NCI-H226 (cell line): ENCODE measurements around the gene TSTD1.
A peak's percentile ranks its signal among the peaks of the same experiment; 100 is the strongest.

Source experiments
- DNase-seq: peaks from one replicate; pipeline ENCODE4 v3.0.0-alpha.2; 2015

TSTD1 gene, protein sequence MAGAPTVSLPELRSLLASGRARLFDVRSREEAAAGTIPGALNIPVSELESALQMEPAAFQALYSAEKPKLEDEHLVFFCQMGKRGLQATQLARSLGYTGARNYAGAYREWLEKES

DNA sequence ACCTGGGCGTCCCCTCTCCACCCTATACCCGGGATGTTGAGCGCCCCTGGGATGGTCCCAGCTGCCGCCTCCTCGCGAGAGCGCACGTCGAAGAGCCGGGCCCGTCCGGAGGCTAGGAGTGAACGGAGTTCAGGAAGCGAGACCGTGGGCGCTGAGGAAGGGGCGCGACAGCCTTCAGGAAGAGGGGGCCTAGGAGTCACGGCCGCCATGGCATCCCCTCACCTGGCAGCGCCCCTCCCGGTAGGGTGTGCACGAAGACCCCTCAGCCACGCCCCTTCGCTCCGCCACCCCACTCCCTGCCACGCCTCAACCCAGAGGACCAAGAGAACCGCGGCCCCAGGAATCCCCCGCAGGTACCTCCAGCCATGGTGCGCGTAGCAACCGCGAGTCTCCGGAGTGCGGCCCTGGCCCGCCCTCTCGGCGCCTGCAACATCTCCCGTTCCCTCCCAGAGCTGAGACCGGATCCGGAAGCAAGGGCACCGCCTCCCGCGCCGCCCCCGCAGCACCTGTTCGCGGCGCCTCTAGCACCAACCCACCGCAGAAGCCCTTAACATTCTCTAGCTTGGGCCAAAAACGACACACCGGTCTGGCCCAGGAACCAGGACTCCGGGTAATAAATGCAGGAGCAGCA lies at the start of gene TSTD1:
TSTD1 (minus strand) TSS at position 442 of the 631 bp plus-strand sequence; CDS start at position 367, 75 bp downstream.
- peak; percentile 67 for DNase-seq

- no peak for DNase-seq
These were observed 47.7 kb upstream of the TSTD1 start for GRCh38 chr1:161086457-161086856.

GRCh38 chr1:161085165-161085564 lies 46.4 kb upstream of the TSTD1 start:
- DNase-seq, result no peak

GRCh38 chr1:161084597-161084988 lies 45.8 kb upstream of the TSTD1 start:
- no peak for DNase-seq

DNA sequence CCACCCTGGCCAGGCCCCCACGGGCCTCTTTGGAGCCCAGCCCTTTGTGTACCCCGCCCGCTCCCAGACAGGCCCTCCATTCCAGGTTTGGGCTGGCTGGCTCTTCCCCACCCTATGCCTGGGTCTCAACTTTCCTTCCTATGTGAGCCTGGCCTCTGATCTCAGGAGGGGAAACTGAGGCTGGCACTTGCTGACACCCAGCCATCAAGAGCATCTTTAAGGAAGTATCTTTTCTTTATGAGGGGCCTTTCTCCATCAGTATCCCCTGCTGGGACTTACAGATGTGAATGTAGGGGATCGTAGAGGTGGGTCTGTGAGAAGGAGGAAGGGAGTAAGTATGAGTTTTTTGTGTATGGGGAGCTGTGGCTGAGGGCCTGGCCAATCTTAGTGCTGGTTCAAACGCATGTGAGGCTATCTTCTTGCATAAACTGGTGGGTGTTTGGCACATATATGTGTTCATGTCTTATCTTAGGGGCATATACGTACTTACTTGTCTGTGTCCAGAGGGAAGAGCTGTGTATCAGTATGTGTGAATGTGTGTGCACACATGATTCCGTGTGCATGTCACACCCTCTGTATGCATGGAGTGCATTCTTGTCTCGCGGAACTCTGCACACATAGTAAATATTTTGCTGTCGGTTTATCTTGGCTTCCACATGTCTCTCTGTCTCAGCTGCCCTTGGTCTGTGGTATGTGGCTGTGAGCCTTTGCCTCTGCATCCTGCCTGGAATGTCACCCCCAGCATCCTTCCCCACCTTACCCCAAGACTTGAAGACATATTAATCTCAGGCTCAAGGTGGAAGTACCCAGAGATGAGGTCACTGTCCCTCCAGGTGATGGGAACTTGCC lies 45.2 kb upstream of the TSTD1 start:
- DNase-seq, result no peak

GRCh38 chr1:161082996-161083747 lies 44.4 kb upstream of the TSTD1 start:
- peak; percentile 96 for DNase-seq

- no peak for DNase-seq
These were observed 43.7 kb upstream of the TSTD1 start for GRCh38 chr1:161082483-161082882.

GRCh38 chr1:161081519-161081918 lies 42.8 kb upstream of the TSTD1 start:
- DNase-seq, result no peak

- peak; percentile 71 for DNase-seq
These were observed 42.0 kb upstream of the TSTD1 start for GRCh38 chr1:161080441-161081405.

DNA sequence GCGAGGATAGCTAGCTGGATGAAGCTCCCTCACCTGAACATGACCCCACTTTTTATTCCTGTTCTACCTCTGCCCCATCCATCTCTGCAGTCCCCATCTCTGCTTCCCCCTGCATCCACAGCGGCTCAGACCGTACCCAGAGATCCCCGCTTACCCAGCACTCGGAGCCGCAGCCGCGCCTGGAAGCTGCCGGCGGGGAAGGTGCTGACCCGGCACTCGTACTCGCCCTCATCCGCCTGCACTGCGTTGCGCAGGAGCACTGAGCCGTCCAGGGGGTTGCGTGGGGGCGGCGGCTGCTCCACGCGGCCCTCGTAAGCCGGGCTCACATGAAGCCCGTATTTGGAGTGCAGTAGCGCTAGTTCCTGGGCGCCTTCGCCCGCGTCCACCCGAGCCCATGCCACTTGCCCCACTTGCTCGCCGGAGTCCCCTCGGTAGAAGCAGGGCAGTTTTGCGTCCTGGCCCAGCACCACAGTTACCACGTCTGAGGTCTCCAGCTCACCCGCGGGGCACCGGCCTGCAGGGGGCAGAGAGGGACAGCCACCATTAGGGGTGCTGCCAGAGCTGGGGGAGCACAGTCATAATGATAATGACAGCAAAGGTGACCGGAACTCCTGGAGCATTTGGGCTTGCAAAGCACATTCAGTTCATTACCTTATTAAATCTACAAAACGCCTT lies 40.8 kb upstream of the TSTD1 start:
- DNase-seq, result no peak

DNA sequence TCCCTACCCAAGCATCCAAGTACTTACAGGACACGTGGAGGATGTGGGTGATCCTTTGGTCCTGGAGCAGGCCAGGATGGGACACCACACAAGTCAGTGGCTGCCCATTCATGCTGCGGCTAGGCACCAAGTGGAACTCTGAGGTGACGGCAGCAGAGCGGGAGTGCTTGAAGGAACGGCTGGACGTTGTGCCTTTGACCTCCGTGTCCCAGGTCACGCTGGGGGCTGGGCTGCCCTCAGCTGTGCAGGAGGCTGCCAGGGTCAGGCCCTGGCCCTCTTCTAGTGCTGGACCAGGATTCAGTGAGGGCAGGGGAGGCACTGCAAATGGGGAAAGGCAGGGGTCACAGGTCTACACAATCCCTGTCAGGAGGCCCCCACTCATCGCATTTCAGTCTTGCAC lies 38.7 kb upstream of the TSTD1 start:
- DNase-seq, result no peak

DNA sequence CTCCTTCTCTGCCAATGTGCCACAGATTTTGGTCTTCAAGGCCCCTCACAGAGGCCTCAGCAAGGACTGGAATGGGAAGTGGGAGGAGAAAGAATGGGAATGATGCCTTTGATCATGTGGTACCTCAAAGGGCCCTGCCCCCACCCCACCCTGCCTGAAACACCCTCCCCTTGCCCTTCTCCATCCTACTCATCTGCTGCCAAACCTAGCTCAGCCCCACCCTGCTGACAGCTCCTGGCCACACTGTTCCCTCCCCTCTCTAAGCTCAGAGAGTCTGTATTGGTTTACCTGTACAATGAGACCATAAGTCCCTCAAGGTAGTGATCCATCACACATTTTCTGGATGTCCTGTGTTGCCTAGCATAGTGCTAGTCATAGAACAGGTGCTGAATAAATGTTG lies 37.6 kb upstream of the TSTD1 start:
- DNase-seq, result no peak

DNA sequence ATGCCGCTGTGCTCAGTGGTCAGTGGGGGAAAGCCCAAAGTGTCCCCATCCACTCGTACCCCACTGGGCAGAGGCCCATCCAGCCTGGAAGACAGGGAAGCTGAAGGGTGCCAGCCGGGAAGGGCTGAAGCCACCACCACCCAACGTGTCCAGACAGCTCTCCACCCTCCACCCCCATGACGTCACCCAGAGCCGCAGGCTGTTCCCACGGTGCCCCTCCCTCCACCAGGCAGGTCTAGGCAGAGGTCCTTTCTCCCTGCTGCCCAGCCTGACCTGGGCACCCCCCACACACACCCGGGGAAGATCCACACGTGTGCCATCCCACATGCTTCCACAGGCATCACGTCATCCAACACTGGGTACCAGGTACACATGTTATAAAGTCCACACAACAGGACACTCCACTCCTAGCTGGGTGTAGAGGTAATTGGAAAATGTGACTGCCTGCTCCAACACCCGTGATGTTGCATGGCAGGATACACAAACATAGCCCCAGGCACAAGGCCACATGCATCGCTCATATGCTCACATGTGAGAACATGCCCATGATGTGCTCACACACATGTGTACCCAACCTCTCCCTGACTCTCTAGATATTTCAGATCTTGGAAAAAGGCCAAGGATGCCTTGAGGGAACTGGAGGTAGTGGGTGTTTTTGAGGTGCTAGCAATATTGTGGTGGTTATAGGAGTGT lies 36.1 kb upstream of the TSTD1 start:
- no peak for DNase-seq

DNA sequence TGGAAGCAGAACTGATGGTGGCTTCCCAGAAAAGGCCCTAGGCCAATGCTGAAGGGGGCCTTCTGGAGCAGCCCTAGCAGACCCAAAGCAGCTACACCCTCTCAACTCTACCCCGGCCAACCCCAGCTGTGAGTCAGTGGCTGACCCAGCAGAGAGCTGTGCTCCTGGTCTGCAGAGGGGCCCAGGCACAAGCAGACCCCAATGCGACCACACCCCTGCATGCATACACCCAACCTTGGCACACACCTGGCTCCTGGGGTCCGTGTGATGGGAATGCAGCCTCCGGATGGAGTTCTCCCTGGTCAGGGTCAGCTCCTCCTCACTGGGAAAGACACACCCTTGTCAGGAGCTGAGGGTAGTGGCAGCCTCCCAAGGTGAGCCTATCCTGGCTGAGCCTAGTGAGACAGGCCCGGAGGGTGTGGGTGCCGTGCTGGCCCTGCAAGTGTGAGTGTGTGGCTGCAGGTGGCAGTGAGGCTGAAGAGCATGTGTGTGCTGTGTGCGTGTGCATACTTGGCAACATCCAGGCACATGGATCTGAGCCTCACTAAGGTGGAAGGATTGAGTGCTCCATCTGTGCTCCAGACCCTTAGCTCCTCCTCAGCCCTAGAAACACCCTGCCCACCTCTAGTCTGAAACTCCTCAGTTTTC lies 34.8 kb upstream of the TSTD1 start:
- no peak for DNase-seq

GRCh38 chr1:161072751-161073449 lies 34.1 kb upstream of the TSTD1 start:
- no peak for DNase-seq

- DNase-seq, result peak; percentile 27
These were observed 33.2 kb upstream of the TSTD1 start for GRCh38 chr1:161071886-161072371.

DNA sequence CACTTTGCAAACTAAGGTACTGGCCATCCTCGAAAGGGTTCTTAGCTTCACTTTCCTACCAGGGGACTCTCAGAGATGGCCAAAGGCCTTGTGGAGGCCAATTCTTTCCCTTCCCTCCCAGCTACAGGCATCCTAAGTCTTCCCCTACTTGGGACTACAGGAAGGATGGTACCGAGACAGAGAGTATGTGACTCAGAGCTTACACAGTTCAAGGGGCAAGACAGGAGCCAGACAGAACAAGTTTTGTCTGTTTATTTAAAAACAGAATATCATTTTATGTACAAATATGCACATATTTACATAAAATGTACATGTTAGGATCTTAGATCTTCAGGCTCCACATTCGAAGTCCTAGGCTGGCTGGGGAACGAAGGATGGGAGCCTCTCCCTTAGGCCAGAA lies 32.0 kb upstream of the TSTD1 start:
- DNase-seq, result no peak

- peak; percentile 44 for DNase-seq
These were observed 31.0 kb upstream of the TSTD1 start, which contains the start of gene ARHGAP30 for GRCh38 chr1:161069731-161070270. TSS of gene ARHGAP30 (minus strand) at chr1:161069891. CDS start at chr1:161069624, 267 bp downstream.

DNA sequence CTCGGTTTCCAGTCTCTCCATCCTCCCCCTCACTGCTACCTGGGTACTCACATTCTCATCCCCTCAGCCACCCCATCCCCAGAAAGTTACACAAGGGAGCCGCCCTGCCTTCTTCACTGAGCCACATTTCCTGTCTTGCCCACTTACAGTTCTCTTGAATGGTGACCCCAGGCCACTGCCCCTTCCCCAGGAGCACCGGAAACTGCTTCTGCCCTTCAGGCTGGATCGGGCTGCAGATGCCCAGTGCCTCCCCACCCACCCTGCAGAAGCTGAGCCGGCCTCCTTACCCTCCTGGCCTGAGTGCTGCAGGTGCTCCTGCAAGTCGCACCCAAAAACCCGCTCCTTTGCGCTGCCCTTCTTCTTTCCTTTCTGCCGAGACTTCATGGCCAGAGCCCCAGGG lies 30.5 kb upstream of the TSTD1 start:
- no peak for DNase-seq
